Thoracic aorta (tissue), 2 donors: Measurements from ENCODE around the gene MAN1B1. TPM values are rescaled to one million over a fixed set of nuclear protein-coding genes. Genes with fewer than 3 reads are reported as not detected.

Experiments
- ATAC-seq: fragments of 150-250 bp; one replicate; pipeline ENCODE4 v1.8.0; 2017; ENCODE audit warnings: low read depth; ENCODE audit not compliant: insufficient number of reproducible peaks, low FRiP score
- DNase-seq: peaks from one replicate; pipeline ENCODE4 v3.0.0-alpha.2; 2020; ENCODE audit warnings: low spot score
- H3K27ac ChIP-seq, 2 donors: fragments of 200-600 bp; sonication (generic); 1 replicate in 1 of 2; 2 replicates in 1 of 2; pipeline ENCODE4 v1.5.1; 2016; ENCODE audit warnings: mild to moderate bottlenecking in 2 of 2, moderate library complexity in 2 of 2
- H3K27me3 ChIP-seq: fragments of 200-600 bp; sonication (generic); replicated peaks from 2 replicates; pipeline ENCODE4 v1.6.0; 2016; ENCODE audit warnings: mild to moderate bottlenecking; ENCODE audit not compliant: insufficient read depth
- H3K36me3 ChIP-seq: fragments of 200-600 bp; sonication (generic); one replicate; pipeline ENCODE4 v1.5.1; 2016
- H3K4me1 ChIP-seq, 2 donors: fragments of 200-600 bp; sonication (generic); 1 replicate in 1 of 2; 2 replicates in 1 of 2; pipeline versions ENCODE4 v1.5.1 to v1.6.0; 2016; ENCODE audit warnings: low read depth in 2 of 2, mild to moderate bottlenecking in 1 of 2; ENCODE audit not compliant: control insufficient read depth in 1 of 2
- H3K4me3 ChIP-seq: fragments of 200-600 bp; sonication (generic); 2 replicates; pipeline ENCODE4 v1.5.1; 2016; ENCODE audit warnings: mild to moderate bottlenecking
- H3K9me3 ChIP-seq: fragments of 200-600 bp; sonication (generic); 2 replicates; pipeline ENCODE4 v1.5.1; 2016
- CTCF ChIP-seq: fragments of 200-600 bp; sonication (generic); IDR thresholded peaks from one replicate; pipeline ENCODE4 v1.5.1; 2019; ENCODE audit warnings: antibody characterized with exemption
- total RNA-seq, 2 donors: library from RNA; depleted of rRNA; stranded (reverse); fragments of >200 nt; gene quantifications; one replicate each; pipeline versions ENCODE4 v1.1.0 to v1.2.3, GENCODE V29; 2016

The MAN1B1 gene
- total RNA-seq = 10 to 100 TPM; 32.9 to 52.9 TPM

GRCh38 chr9:137086531-137087408 is at the start of gene MAN1B1:
Gene MAN1B1 (plus strand): TSS chr9:137086985. CDS start chr9:137087000, 15 bp downstream.
- TF ChIP-seq CTCF = no peak
- ATAC-seq = peak; percentile 83
- Histone ChIP-seq H3K9me3 (no peaks in the 10 kb centered on the region), H3K27me3 (no peaks in the 10 kb centered on the region), H3K27ac (peak within 1 kb of the TSS; percentile 85 to 91), H3K4me1 (peaks cover 12 to 29% of the 10 kb centered on the region in 2 donors), H3K4me3 (peak within 1 kb of the TSS; percentile 87), H3K36me3 (no peaks in the 10 kb centered on the region)
- DNase-seq = peak; percentile 94

- TF ChIP-seq CTCF = no peak
- H3K4me3 ChIP-seq = no peak overlapping the region
- DNase-seq (no peak), ATAC-seq (no peak)
- H3K27ac ChIP-seq = no peak overlapping the region
- no peaks in the 10 kb centered on the region for H3K4me1 ChIP-seq
- no peaks in the 10 kb centered on the region for H3K9me3 ChIP-seq
- H3K27me3 ChIP-seq = no peaks in the 10 kb centered on the region
- peaks cover 10% of the 10 kb centered on the region for H3K36me3 ChIP-seq
Observed at GRCh38 chr9:137037035-137037434, 49.8 kb upstream of the MAN1B1 start.

GRCh38 chr9:137037483-137037882 is 49.3 kb upstream of the MAN1B1 start:
- H3K27me3 ChIP-seq = no peaks in the 10 kb centered on the region
- TF ChIP-seq CTCF = no peak
- H3K4me1 ChIP-seq = no peaks in the 10 kb centered on the region

GRCh38 chr9:137038916-137039315 is 47.9 kb upstream of the MAN1B1 start:
- ATAC-seq = no peak
- TF ChIP-seq CTCF = no peak

More at GRCh38 chr9:137037483-137037882, 49.3 kb upstream of the MAN1B1 start:
- Histone ChIP-seq H3K9me3 (no peaks in the 10 kb centered on the region), H3K36me3 (peaks cover 10% of the 10 kb centered on the region), H3K27ac (no peak overlapping the region), H3K4me3 (no peak overlapping the region)
- no peak for ATAC-seq
- no peak for DNase-seq

GRCh38 chr9:137039611-137040366 is 47.0 kb upstream of the MAN1B1 start:
- peaks cover 6 to 12% of the 10 kb centered on the region in 2 donors for H3K4me1 ChIP-seq
- peaks cover 10% of the 10 kb centered on the region for H3K36me3 ChIP-seq
- no peak overlapping the region for H3K4me3 ChIP-seq
- TF ChIP-seq CTCF = no peak
- DNase-seq (no peak), ATAC-seq (no peak)
- H3K27me3 ChIP-seq = no peaks in the 10 kb centered on the region
- H3K27ac ChIP-seq = no peak overlapping the region
- no peaks in the 10 kb centered on the region for H3K9me3 ChIP-seq

More at GRCh38 chr9:137038916-137039315, 47.9 kb upstream of the MAN1B1 start:
- peaks cover 0 to 4% of the 10 kb centered on the region in 2 donors for H3K4me1 ChIP-seq
- H3K36me3 ChIP-seq = peaks cover 10% of the 10 kb centered on the region
- H3K27me3 ChIP-seq = no peaks in the 10 kb centered on the region
- no peak for DNase-seq
- no peaks in the 10 kb centered on the region for H3K9me3 ChIP-seq
- no peak overlapping the region for H3K27ac ChIP-seq
- no peak overlapping the region for H3K4me3 ChIP-seq
